ENCODE results near the gene BBOX1.

- TF ChIP-seq POLR2A (IDR thresholded peaks at IDR 0.05) (no peak), CTCF (IDR thresholded peaks at IDR 0.05) (no peak)
Measured at GRCh38 chr11:27008811-27009535, 31.6 kb upstream of the BBOX1 start.

Measured in suprapubic skin (tissue), 3 donors.